Ishikawa (cell line): ENCODE results near the gene MAP1LC3A.

Source experiments
- CEBPB ChIP-seq: IDR thresholded peaks from 2 replicates; pipeline ENCODE4 v1.6.1; 2012
- CREB1 ChIP-seq: IDR thresholded peaks from 2 replicates; pipeline ENCODE4 v1.6.1; 2012; ENCODE audit warnings: low read depth
- EGR1 ChIP-seq: IDR thresholded peaks from 2 replicates; pipeline ENCODE4 v1.6.1; 2012
- EP300 ChIP-seq: IDR thresholded peaks from 2 replicates; pipeline ENCODE4 v1.6.1; 2012; ENCODE audit warnings: borderline replicate concordance
- FOXM1 ChIP-seq: IDR thresholded peaks from 2 replicates; pipeline ENCODE4 v1.6.1; 2012; ENCODE audit warnings: low read depth, borderline replicate concordance
- MAX ChIP-seq: IDR thresholded peaks from 2 replicates; pipeline ENCODE4 v1.6.1; 2012
- NFIC ChIP-seq: IDR thresholded peaks from 2 replicates; pipeline ENCODE4 v1.6.1; 2012
- RAD21 ChIP-seq: IDR thresholded peaks from 2 replicates; pipeline ENCODE4 v1.6.1; 2012; ENCODE audit warnings: low read depth
- REST ChIP-seq: IDR thresholded peaks from 2 replicates; pipeline ENCODE4 v1.6.1; 2012; ENCODE audit warnings: low read depth, mild to moderate bottlenecking
- TAF1 ChIP-seq: IDR thresholded peaks from 2 replicates; pipeline ENCODE4 v1.6.1; 2012; ENCODE audit warnings: low read depth, mild to moderate bottlenecking
- TCF12 ChIP-seq: IDR thresholded peaks from 2 replicates; pipeline ENCODE4 v1.6.1; 2012; ENCODE audit warnings: low read depth
- USF1 ChIP-seq: IDR thresholded peaks from 2 replicates; pipeline ENCODE4 v1.6.1; 2012
- YY1 ChIP-seq: IDR thresholded peaks from 2 replicates; pipeline ENCODE4 v1.6.1; 2012; ENCODE audit warnings: low read depth

GRCh38 chr20:34581341-34582184, 23.0 kb downstream of the MAP1LC3A start:
- TF ChIP-seq TAF1 (no peak), TCF12 (no peak), USF1 (no peak), EP300 (no peak), EGR1 (no peak), NFIC (no peak), REST (no peak), FOXM1 (no peak), MAX (no peak), YY1 (no peak), CEBPB (no peak), CREB1 (no peak), RAD21 (no peak)
